Keratinocyte (primary cell): ENCODE data around the gene RCAN2. TPM values are rescaled to one million over a fixed set of nuclear protein-coding genes. Genes with fewer than 3 reads are reported as not detected.

Experiments
- DNase-seq: peaks from one replicate; pipeline ENCODE4 v3.0.0-alpha.2; 2011; ENCODE audit warnings: low read depth, missing footprints, low spot score
- FAIRE-seq: peaks from 2 replicates; lab custom pipeline; 2011; peaks lifted over from hg19 to GRCh38; lab: Jason Lieb, UNC
- H2AFZ ChIP-seq: 2 replicates; pipeline ENCODE4 v1.6.0; 2012; ENCODE audit warnings: low read length, control low read depth, inconsistent platforms; ENCODE audit not compliant: control insufficient read depth
- H3K27ac ChIP-seq: 2 replicates; pipeline ENCODE4 v1.5.1; 2011; ENCODE audit warnings: low read length; ENCODE audit not compliant: control insufficient read depth, insufficient read depth
- H3K27me3 ChIP-seq: 3 replicates; pipeline ENCODE4 v1.6.0; 2011; ENCODE audit warnings: low read length; ENCODE audit not compliant: control insufficient read depth, insufficient read depth; ENCODE audit errors: extremely low read depth
- H3K36me3 ChIP-seq, 2 experiments: 2 replicates in 1 of 2; 3 replicates in 1 of 2; pipeline ENCODE4 v1.5.1; 2011; ENCODE audit warnings: low read length in 2 of 2, mild to moderate bottlenecking in 1 of 2; ENCODE audit not compliant: control insufficient read depth in 2 of 2, insufficient read depth in 2 of 2; ENCODE audit errors: extremely low read depth in 1 of 2
- H3K4me1 ChIP-seq: 3 replicates; pipeline ENCODE4 v1.5.1; 2011; ENCODE audit warnings: low read length; ENCODE audit not compliant: control insufficient read depth, insufficient read depth; ENCODE audit errors: extremely low read depth
- H3K4me2 ChIP-seq: 3 replicates; pipeline ENCODE4 v1.6.0; 2011; ENCODE audit warnings: low read depth, low read length; ENCODE audit not compliant: control insufficient read depth, insufficient read depth; ENCODE audit errors: extremely low read depth
- H3K4me3 ChIP-seq, 3 experiments: fragments of 200-600 bp in 1 of 3; sonication (generic) in 1 of 3; 2 replicates in 2 of 3; 3 replicates in 1 of 3; pipeline ENCODE4 v1.5.1; 2011 to 2016; ENCODE audit warnings: low read length in 3 of 3, mild to moderate bottlenecking in 3 of 3, control low read depth in 2 of 3, inconsistent platforms in 1 of 3, low read depth in 1 of 3, mixed read lengths in 1 of 3, mixed run types in 1 of 3, moderate library complexity in 1 of 3; ENCODE audit not compliant: control insufficient read depth in 2 of 3, insufficient read depth in 2 of 3; ENCODE audit errors: extremely low read depth in 1 of 3
- H3K79me2 ChIP-seq: 2 replicates; pipeline ENCODE4 v1.6.0; 2012; ENCODE audit warnings: low read length; ENCODE audit not compliant: control insufficient read depth, insufficient read depth
- H3K9ac ChIP-seq: 3 replicates; pipeline ENCODE4 v1.6.0; 2011; ENCODE audit warnings: low read length; ENCODE audit not compliant: control insufficient read depth, insufficient read depth; ENCODE audit errors: extremely low read depth
- H3K9me1 ChIP-seq: 3 replicates; pipeline ENCODE4 v1.6.0; 2011; ENCODE audit warnings: low read length; ENCODE audit not compliant: control insufficient read depth, insufficient read depth; ENCODE audit errors: extremely low read depth
- H3K9me3 ChIP-seq: 2 replicates; pipeline ENCODE4 v1.5.1; 2012; ENCODE audit warnings: low read depth, low read length; ENCODE audit not compliant: control insufficient read depth
- H4K20me1 ChIP-seq: 3 replicates; pipeline ENCODE4 v1.6.0; 2011; ENCODE audit warnings: low read length; ENCODE audit not compliant: control insufficient read depth, insufficient read depth; ENCODE audit errors: extremely low read depth
- CTCF ChIP-seq, 3 experiments: IDR thresholded peaks in 1 of 3; conservative IDR thresholded peaks in 1 of 3; optimal IDR thresholded peaks in 1 of 3; 2 replicates in 2 of 3; 3 replicates in 1 of 3; pipeline versions ENCODE3 to v1.5.1; 2011; ENCODE audit warnings: low read length in 3 of 3, mild to moderate bottlenecking in 3 of 3, moderate library complexity in 2 of 3, control low read depth in 1 of 3, inconsistent platforms in 1 of 3; ENCODE audit not compliant: insufficient read depth in 2 of 3; ENCODE audit errors: extremely low read depth in 1 of 3
- EZH2 ChIP-seq: IDR thresholded peaks from one replicate; pipeline ENCODE4 v1.6.1; 2012; ENCODE audit warnings: inconsistent platforms, mild to moderate bottlenecking, low read length, moderate library complexity
- dilution Hi-C: fragments of 300-500 bp; cut with MboI; formaldehyde crosslinking; loops from one replicate; pipeline ENCODE4 v1.7.0; 2020; ENCODE audit warnings: low sequenced_read_pairs; ENCODE audit not compliant: extremely low pct_ligation_motif_present
- polyA plus RNA-seq, 5 experiments: library from polyadenylated mRNA; depleted of rRNA in 3 of 5; stranded (reverse) in 3 of 5; stranded (forward) in 1 of 5; unstranded in 1 of 5; fragments of >200 nt; gene quantifications; 1 replicate in 1 of 5; 2 replicates in 3 of 5; 3 replicates in 1 of 5; pipeline versions ENCODE4 v1.2.1 to v1.2.3, GENCODE V29; 2011 to 2012; ENCODE audit warnings: missing spikeins in 2 of 5, low read depth in 1 of 5, low replicate concordance in 1 of 5

RCAN2 gene
- polyA plus RNA-seq, 1 donor (not counting 4 experiments of a cell fraction or from before 2014, with no cell fraction given) = not detected

- Histone ChIP-seq H3K4me3 (no peak overlapping the region), H3K36me3 (no peaks in the 10 kb centered on the region), H3K9ac (no peak overlapping the region), H3K27me3 (no peaks in the 10 kb centered on the region), H3K27ac (no peak overlapping the region), H3K9me1 (no peaks in the 10 kb centered on the region), H3K4me2 (no peak overlapping the region), H2AFZ (no peak overlapping the region), H3K79me2 (no peaks in the 10 kb centered on the region), H3K4me1 (no peaks in the 10 kb centered on the region), H3K9me3 (no peaks in the 10 kb centered on the region), H4K20me1 (no peaks in the 10 kb centered on the region)
- DNase-seq (no peak), FAIRE-seq (no peak)
- no peak for TF ChIP-seq EZH2
- no peak for TF ChIP-seq CTCF (optimal IDR thresholded peaks at IDR 0.05 in 1 of 3, IDR thresholded peaks at IDR 0.05 in 1 of 3, conservative IDR thresholded peaks at IDR 0.05 in 1 of 3; ENCODE audit: extremely low read depth in 1 of 3, insufficient read depth in 2 of 3, low read length in 3 of 3)
- dilution Hi-C loops = no loop called here
These were observed 206.8 kb downstream of the RCAN2 start for GRCh38 chr6:46284475-46284874.

GRCh38 chr6:46281110-46281509 lies 210.1 kb downstream of the RCAN2 start:
- DNase-seq (no peak), FAIRE-seq (no peak)
- no peaks in the 10 kb centered on the region for H3K27me3 ChIP-seq
- no peak overlapping the region for H3K9ac ChIP-seq
- no peak overlapping the region for H3K27ac ChIP-seq
- H3K36me3 ChIP-seq = no peaks in the 10 kb centered on the region
- H3K9me1 ChIP-seq = no peaks in the 10 kb centered on the region
- no peaks in the 10 kb centered on the region for H4K20me1 ChIP-seq
- no peak overlapping the region for H2AFZ ChIP-seq
- H3K4me2 ChIP-seq = no peak overlapping the region
- no peaks in the 10 kb centered on the region for H3K4me1 ChIP-seq
- dilution Hi-C loops = no loop called here
- TF ChIP-seq CTCF (optimal IDR thresholded peaks at IDR 0.05 in 1 of 3, IDR thresholded peaks at IDR 0.05 in 1 of 3, conservative IDR thresholded peaks at IDR 0.05 in 1 of 3; ENCODE audit: extremely low read depth in 1 of 3, insufficient read depth in 2 of 3, low read length in 3 of 3) (no peak), EZH2 (no peak)
- no peaks in the 10 kb centered on the region for H3K79me2 ChIP-seq
- no peaks in the 10 kb centered on the region for H3K9me3 ChIP-seq
- no peak overlapping the region for H3K4me3 ChIP-seq
